Measurements from ENCODE around the gene SLC36A3.

Gene SLC36A3

DNA sequence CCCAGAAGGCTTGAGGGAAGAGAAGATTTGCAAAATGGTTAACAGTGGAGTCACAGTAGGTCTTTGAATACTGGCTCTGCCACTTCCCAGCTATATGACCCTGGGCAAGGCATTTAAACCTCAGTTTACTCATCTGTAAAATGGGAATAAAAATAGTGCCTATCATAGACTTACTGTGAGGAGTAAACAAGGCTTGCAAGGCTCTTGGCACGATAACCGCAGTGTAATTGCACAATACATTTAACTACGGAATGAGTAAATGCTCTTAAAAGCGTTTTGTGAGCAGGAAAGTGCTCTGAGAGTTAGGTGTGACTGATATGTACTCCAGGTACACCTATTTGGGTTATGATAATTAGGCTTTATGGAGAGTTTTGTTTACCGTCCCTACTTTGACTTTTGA lies 8.4 kb downstream of the SLC36A3 start:
- DNase-seq (ENCODE audit: low spot score): no peak
- H3K27ac ChIP-seq: no peak overlapping the region
- TF ChIP-seq, protein P1, sequence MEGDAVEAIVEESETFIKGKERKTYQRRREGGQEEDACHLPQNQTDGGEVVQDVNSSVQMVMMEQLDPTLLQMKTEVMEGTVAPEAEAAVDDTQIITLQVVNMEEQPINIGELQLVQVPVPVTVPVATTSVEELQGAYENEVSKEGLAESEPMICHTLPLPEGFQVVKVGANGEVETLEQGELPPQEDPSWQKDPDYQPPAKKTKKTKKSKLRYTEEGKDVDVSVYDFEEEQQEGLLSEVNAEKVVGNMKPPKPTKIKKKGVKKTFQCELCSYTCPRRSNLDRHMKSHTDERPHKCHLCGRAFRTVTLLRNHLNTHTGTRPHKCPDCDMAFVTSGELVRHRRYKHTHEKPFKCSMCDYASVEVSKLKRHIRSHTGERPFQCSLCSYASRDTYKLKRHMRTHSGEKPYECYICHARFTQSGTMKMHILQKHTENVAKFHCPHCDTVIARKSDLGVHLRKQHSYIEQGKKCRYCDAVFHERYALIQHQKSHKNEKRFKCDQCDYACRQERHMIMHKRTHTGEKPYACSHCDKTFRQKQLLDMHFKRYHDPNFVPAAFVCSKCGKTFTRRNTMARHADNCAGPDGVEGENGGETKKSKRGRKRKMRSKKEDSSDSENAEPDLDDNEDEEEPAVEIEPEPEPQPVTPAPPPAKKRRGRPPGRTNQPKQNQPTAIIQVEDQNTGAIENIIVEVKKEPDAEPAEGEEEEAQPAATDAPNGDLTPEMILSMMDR (conservative IDR thresholded peaks at IDR 0.05; ENCODE audit: low read depth): no peak
- POLR2A ChIA-PET (ENCODE audit: low non-redundant PET): no interaction called here
- CTCF ChIA-PET: interaction anchor here (0.7 kb wide), 1 partner anchor 694 kb away, joined by 3 read pairs; no protein-coding TSS in a partner anchor

DNA sequence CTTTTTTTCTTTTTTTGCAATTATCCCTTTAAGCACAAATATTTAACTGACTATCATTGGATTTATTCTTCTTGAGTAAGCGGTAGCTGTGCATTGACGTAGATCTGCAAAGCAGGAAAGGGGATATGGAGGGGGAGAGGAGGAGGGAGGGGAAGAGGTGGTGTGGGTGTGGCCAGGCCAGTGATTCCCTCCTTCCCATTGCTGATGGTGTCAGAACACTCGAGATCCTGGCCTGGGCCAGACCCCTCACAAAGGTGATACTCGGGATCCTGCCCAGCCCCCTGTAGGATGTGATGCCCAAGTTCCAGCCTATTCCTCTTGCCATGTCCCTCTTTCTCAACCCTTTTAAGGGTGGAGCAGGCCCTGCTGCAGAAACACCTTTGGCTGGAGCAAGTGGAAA lies 9.9 kb downstream of the SLC36A3 start:
- TF ChIP-seq, protein P1 (conservative IDR thresholded peaks at IDR 0.05; ENCODE audit: low read depth): no peak
- CTCF ChIA-PET: no interaction called here
- DNase-seq (ENCODE audit: low spot score): no peak
- POLR2A ChIA-PET (ENCODE audit: low non-redundant PET): no interaction called here
- H3K27ac ChIP-seq: no peak overlapping the region

DNA sequence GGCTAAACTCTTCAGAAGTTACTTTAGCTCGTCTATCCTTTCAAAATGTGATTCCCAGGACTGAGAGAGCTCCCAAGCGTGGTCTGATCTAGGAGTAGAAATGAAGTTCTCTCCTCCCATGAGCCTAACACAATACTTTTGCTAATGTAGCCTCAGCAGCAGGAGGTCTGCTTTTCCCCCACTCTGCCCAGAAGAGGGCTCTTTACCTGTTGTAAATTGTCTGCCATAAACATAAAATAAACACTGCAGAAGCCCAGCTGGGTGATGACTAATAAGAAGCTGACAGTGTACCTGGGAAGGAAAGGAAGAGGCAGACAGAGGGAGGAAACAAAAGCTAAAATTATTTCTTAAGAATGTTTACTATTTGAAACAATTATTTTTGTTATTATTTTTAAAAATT lies 15.4 kb downstream of the SLC36A3 start:
- POLR2A ChIA-PET (ENCODE audit: low non-redundant PET): no interaction called here
- no peak overlapping the region for H3K27ac ChIP-seq
- TF ChIP-seq, protein P1 (conservative IDR thresholded peaks at IDR 0.05; ENCODE audit: low read depth): no peak
- CTCF ChIA-PET: interaction anchor here (0.5 to 1.2 kb wide), 7 partner anchors 28 to 700 kb away, joined by 3 to 4 read pairs (median 3); no protein-coding TSS in a partner anchor
- peak; percentile 83 for DNase-seq (ENCODE audit: low spot score)

DNA sequence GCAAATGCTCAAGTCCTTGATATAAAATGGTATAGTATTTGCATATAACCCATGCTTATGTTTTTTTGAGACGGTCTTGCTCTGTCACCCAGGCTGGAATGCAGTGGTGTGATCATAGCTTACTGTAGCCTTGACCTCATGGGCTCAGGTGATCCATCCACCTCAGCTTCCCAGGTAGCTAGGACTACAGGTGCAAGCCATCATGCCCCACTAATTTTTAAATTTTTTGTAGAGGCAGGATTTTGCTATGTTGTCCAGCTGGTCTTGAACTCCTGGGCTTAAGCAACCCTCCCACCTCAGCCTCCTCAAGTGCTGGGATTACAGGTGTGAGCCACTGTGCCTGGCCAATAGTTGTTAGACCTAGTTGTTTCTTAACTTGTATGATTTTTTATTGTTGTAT lies 17.3 kb downstream of the SLC36A3 start:
- TF ChIP-seq, protein P1 (conservative IDR thresholded peaks at IDR 0.05; ENCODE audit: low read depth): no peak
- ChIA-PET CTCF (no interaction called here), POLR2A (ENCODE audit: low non-redundant PET) (no interaction called here)
- DNase-seq (ENCODE audit: low spot score): no peak
- no peak overlapping the region for H3K27ac ChIP-seq

DNA sequence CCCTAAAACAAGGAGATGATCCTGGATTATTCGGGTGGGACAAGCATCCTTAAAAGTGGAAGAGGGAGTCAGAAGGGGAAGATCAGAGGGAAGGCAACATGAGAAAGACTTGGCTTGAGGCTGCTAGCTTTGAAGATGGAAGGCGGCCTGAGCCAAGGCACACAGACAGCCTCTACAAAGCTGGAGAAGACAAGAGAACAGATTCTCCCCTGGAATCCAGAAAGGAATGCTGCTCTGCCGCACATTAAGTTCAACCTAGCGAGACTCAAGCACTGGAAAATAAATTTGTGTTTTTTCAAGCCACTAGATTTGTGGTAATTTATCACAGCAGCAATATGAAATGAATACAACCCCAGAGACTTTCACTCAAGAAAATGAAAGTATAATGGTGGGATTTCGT lies 17.9 kb downstream of the SLC36A3 start:
- TF ChIP-seq, protein P1 (conservative IDR thresholded peaks at IDR 0.05; ENCODE audit: low read depth): no peak
- DNase-seq (ENCODE audit: low spot score): no peak
- H3K27ac ChIP-seq: no peak overlapping the region
- CTCF ChIA-PET: no interaction called here
- POLR2A ChIA-PET (ENCODE audit: low non-redundant PET): no interaction called here

DNA sequence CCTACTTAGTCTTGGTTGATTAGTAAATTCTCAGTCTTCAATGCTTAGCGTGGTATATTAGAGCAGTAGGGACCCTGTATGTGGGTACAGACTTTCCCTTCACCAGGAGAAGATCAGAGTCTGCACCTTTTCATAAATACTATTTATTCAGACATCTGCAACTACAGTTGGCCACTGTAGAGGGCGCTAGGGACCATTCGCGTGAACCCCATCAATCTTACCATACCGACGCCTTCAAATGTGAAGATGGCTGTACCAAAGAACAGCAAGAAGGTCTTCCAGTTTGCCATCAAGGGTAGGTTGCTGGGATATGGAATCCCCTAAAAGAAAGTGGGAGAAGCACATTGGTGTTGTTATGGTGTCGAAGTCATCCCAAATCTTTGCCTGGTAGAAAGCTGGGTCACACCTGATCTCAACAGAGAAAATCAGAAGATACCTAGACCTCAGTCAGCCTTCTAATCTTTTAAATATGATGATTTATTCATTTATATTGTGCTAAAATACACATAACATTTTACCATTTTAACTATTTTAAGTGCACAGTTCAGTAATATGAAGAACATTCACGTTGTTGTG lies 19.1 kb downstream of the SLC36A3 start:
- DNase-seq (ENCODE audit: low spot score): no peak
- ChIA-PET CTCF (no interaction called here), POLR2A (ENCODE audit: low non-redundant PET) (no interaction called here)
- H3K27ac ChIP-seq: no peak overlapping the region
- TF ChIP-seq, protein P1 (conservative IDR thresholded peaks at IDR 0.05; ENCODE audit: low read depth): no peak

Data from RWPE1 (cell line).